ENCODE results near the gene HPS3. TPM values are rescaled to one million over a fixed set of nuclear protein-coding genes. Genes with fewer than 3 reads are reported as not detected.

Gene HPS3
- polyA plus RNA-seq, 1 of the 3 experiments (the other 2 are of a cell fraction) = 9.4 TPM

DNA sequence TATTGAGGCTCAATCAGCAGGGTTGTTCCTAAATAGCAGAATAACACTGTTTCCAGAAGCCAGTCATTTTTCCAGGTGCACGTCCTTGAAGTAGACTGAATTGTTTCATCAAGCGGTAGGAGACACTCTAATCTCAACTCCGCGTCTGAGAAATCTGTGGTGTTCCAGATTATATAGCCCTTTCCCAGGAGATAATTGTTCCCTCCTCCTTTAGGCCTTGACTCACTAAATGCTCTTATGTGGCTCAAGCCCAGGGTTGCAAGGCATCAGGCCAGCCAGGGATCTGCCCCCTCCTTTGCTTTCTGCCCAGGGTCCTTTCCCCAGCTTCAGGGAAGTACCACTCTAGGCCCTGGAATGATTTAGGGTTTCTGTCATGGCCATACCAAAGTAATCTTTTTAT is 37.5 kb upstream of the HPS3 start:
- POLR2A ChIA-PET = no interaction called here
- TF ChIP-seq, protein P1, sequence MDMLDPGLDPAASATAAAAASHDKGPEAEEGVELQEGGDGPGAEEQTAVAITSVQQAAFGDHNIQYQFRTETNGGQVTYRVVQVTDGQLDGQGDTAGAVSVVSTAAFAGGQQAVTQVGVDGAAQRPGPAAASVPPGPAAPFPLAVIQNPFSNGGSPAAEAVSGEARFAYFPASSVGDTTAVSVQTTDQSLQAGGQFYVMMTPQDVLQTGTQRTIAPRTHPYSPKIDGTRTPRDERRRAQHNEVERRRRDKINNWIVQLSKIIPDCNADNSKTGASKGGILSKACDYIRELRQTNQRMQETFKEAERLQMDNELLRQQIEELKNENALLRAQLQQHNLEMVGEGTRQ (IDR thresholded peaks at IDR 0.05; ENCODE audit: borderline replicate concordance, low read depth, low read length) = no peak
- TF ChIP-seq RXRA (IDR thresholded peaks at IDR 0.05; ENCODE audit: borderline replicate concordance, low read depth) (no peak), SIN3A (IDR thresholded peaks at IDR 0.05; ENCODE audit: borderline replicate concordance, low read depth, low read length) (no peak), POLR2AphosphoS5 (IDR thresholded peaks at IDR 0.05; ENCODE audit: low read depth, low read length) (no peak), FOXJ3 (CRISPR knock-in tag; IDR thresholded peaks at IDR 0.05) (no peak), FOXM1 (IDR thresholded peaks at IDR 0.05; ENCODE audit: low read depth) (no peak), TAF1 (IDR thresholded peaks at IDR 0.05; ENCODE audit: borderline replicate concordance, low read depth, low read length) (no peak), TEAD4 (IDR thresholded peaks at IDR 0.05; ENCODE audit: borderline replicate concordance, insufficient read depth) (no peak), FOSL2 (IDR thresholded peaks at IDR 0.05; ENCODE audit: borderline replicate concordance, low read depth) (no peak), MEF2A (IDR thresholded peaks at IDR 0.05; ENCODE audit: borderline replicate concordance, low read depth) (no peak), CHD2 (IDR thresholded peaks at IDR 0.05; ENCODE audit: low read length, partially characterized antibody) (no peak), ELF1 (IDR thresholded peaks at IDR 0.05) (no peak), MXI1 (IDR thresholded peaks at IDR 0.05; ENCODE audit: low read depth, low read length) (no peak), TCF12 (IDR thresholded peaks at IDR 0.05) (no peak), EZH2phosphoT487 (IDR thresholded peaks at IDR 0.05; ENCODE audit: borderline replicate concordance, low read depth) (no peak)
- TF ChIP-seq, protein P2, sequence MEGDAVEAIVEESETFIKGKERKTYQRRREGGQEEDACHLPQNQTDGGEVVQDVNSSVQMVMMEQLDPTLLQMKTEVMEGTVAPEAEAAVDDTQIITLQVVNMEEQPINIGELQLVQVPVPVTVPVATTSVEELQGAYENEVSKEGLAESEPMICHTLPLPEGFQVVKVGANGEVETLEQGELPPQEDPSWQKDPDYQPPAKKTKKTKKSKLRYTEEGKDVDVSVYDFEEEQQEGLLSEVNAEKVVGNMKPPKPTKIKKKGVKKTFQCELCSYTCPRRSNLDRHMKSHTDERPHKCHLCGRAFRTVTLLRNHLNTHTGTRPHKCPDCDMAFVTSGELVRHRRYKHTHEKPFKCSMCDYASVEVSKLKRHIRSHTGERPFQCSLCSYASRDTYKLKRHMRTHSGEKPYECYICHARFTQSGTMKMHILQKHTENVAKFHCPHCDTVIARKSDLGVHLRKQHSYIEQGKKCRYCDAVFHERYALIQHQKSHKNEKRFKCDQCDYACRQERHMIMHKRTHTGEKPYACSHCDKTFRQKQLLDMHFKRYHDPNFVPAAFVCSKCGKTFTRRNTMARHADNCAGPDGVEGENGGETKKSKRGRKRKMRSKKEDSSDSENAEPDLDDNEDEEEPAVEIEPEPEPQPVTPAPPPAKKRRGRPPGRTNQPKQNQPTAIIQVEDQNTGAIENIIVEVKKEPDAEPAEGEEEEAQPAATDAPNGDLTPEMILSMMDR (IDR thresholded peaks at IDR 0.05) = no peak
- H3K9me3 ChIP-seq = no peaks in the 10 kb centered on the region
- WGBS (ENCODE audit: low lambda C conversion rate) = 95% methylated on average over 4 of the region's 4 CpGs
- no peaks in the 10 kb centered on the region for H3K9me2 ChIP-seq
- H3F3A ChIP-seq (replicated peaks; ENCODE audit: insufficient read depth) = no peaks in the 10 kb centered on the region
- H3K27ac ChIP-seq (ENCODE audit: low read depth in 2 of 2, low read length in 1 of 2) = no peak overlapping the region; a peak in 1 of 4 replicates
- peaks cover 0 to 3% of the 10 kb centered on the region in 2 experiments; a peak in 2 of 4 replicates for H3K4me1 ChIP-seq (ENCODE audit: control insufficient read depth in 1 of 2, insufficient read depth in 2 of 2, low read depth in 1 of 2, low read length in 1 of 2)
- no peaks in the 10 kb centered on the region for H3K27me3 ChIP-seq (ENCODE audit: insufficient read depth)
- no peak for DNase-seq
- H2AFZ ChIP-seq (ENCODE audit: low read depth) = no peak overlapping the region
- H3K4me2 ChIP-seq = no peak overlapping the region
- H3K36me3 ChIP-seq (replicated peaks in 1 of 2; ENCODE audit: control insufficient read depth in 1 of 2, insufficient read depth in 2 of 2, low read length in 1 of 2) = no peaks in the 10 kb centered on the region
- no peaks in the 10 kb centered on the region for H4K20me1 ChIP-seq (ENCODE audit: insufficient read depth)
- CTCF ChIA-PET = interaction anchor here (1.1 kb wide), 1 partner anchor 30 kb away, joined by 4 read pairs; no protein-coding TSS in a partner anchor
- no peak overlapping the region for H3K4me3 ChIP-seq (ENCODE audit: low read depth in 2 of 2, low read length in 1 of 2)
- no peak overlapping the region for H3K9ac ChIP-seq
- H3K79me2 ChIP-seq (ENCODE audit: insufficient read depth) = no peaks in the 10 kb centered on the region

DNA sequence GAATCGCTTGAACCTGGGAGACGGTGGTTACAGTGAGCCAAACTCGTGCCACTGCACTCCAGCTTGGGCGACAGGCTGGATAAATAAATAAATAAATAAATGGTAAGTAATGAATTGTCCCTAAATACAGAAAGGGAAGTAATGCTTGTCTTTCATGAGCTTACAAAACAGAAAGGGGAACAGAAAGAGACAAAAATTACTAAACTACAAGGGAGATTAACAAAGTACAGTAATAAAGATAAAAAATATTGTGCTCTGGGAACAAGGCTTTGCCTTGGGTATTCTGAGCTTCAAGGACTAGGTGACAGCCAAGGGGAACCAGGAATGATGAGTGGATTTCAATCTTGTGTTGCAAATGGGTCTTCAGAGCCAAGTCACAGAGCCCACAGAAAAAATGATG is 34.0 kb upstream of the HPS3 start:
- no peaks in the 10 kb centered on the region for H3K79me2 ChIP-seq (ENCODE audit: insufficient read depth)
- CTCF ChIA-PET = interaction anchor here (0.9 kb wide), 1 partner anchor 17 kb away, joined by 3 read pairs; no protein-coding TSS in a partner anchor
- no peak for TF ChIP-seq FOSL2 (IDR thresholded peaks at IDR 0.05; ENCODE audit: borderline replicate concordance, low read depth)
- no peak for TF ChIP-seq POLR2AphosphoS5 (IDR thresholded peaks at IDR 0.05; ENCODE audit: low read depth, low read length)
- TF ChIP-seq, protein P3, sequence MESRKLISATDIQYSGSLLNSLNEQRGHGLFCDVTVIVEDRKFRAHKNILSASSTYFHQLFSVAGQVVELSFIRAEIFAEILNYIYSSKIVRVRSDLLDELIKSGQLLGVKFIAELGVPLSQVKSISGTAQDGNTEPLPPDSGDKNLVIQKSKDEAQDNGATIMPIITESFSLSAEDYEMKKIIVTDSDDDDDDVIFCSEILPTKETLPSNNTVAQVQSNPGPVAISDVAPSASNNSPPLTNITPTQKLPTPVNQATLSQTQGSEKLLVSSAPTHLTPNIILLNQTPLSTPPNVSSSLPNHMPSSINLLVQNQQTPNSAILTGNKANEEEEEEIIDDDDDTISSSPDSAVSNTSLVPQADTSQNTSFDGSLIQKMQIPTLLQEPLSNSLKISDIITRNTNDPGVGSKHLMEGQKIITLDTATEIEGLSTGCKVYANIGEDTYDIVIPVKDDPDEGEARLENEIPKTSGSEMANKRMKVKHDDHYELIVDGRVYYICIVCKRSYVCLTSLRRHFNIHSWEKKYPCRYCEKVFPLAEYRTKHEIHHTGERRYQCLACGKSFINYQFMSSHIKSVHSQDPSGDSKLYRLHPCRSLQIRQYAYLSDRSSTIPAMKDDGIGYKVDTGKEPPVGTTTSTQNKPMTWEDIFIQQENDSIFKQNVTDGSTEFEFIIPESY (IDR thresholded peaks at IDR 0.05; ENCODE audit: borderline replicate concordance, low read depth) = no peak
- TF ChIP-seq, protein P4, sequence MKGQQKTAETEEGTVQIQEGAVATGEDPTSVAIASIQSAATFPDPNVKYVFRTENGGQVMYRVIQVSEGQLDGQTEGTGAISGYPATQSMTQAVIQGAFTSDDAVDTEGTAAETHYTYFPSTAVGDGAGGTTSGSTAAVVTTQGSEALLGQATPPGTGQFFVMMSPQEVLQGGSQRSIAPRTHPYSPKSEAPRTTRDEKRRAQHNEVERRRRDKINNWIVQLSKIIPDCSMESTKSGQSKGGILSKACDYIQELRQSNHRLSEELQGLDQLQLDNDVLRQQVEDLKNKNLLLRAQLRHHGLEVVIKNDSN (IDR thresholded peaks at IDR 0.05; ENCODE audit: borderline replicate concordance, low read depth) = no peak
- no peak for TF ChIP-seq TEAD4 (IDR thresholded peaks at IDR 0.05; ENCODE audit: borderline replicate concordance, insufficient read depth)
- no peak for TF ChIP-seq RFX5 (IDR thresholded peaks at IDR 0.05; ENCODE audit: low read length)
- TF ChIP-seq TAF1 (IDR thresholded peaks at IDR 0.05; ENCODE audit: borderline replicate concordance, low read depth, low read length) = no peak

More for the DNA sequence above, 34.0 kb upstream of the HPS3 start:
- Histone ChIP-seq H3K9me2 (no peaks in the 10 kb centered on the region), H3F3A (replicated peaks; ENCODE audit: insufficient read depth) (no peaks in the 10 kb centered on the region), H3K27me3 (ENCODE audit: insufficient read depth) (no peaks in the 10 kb centered on the region), H2AFZ (ENCODE audit: low read depth) (no peak overlapping the region), H3K4me3 (ENCODE audit: low read depth in 2 of 2, low read length in 1 of 2) (no peak overlapping the region), H3K36me3 (replicated peaks in 1 of 2; ENCODE audit: control insufficient read depth in 1 of 2, insufficient read depth in 2 of 2, low read length in 1 of 2) (no peaks in the 10 kb centered on the region), H3K9ac (no peak overlapping the region), H3K4me1 (ENCODE audit: control insufficient read depth in 1 of 2, insufficient read depth in 2 of 2, low read depth in 1 of 2, low read length in 1 of 2) (peaks cover 0 to 3% of the 10 kb centered on the region in 2 experiments; a peak in 2 of 4 replicates), H3K9me3 (no peaks in the 10 kb centered on the region), H4K20me1 (ENCODE audit: insufficient read depth) (no peaks in the 10 kb centered on the region), H3K4me2 (no peak overlapping the region), H3K27ac (ENCODE audit: low read depth in 2 of 2, low read length in 1 of 2) (no peak overlapping the region)
- POLR2A ChIA-PET = no interaction called here
- 97% methylated on average over 4 of the region's 4 CpGs for WGBS (ENCODE audit: low lambda C conversion rate)
- DNase-seq = no peak

Measured in SK-N-SH (cell line).